Duodenal mucosa (tissue), 2 donors: ENCODE data around the gene KCTD10.
"Not testable (repeated sequence)": the region's sequence is repeated elsewhere in the genome, so short reads cannot be mapped to it uniquely, and the experiment has no call there.

Experiments used
- H3K27ac ChIP-seq: one replicate; pipeline ENCODE4 v1.7.0; 2013; ENCODE audit warnings: low read depth, low read length
- H3K27me3 ChIP-seq, 2 donors: one replicate each; pipeline ENCODE4 v1.7.0; 2013; ENCODE audit warnings: low read length in 2 of 2, control low read depth in 1 of 2; ENCODE audit not compliant: insufficient read depth in 2 of 2, control insufficient read depth in 1 of 2
- H3K36me3 ChIP-seq, 2 donors: one replicate each; pipeline ENCODE4 v1.7.0; 2013; ENCODE audit warnings: low read length in 2 of 2, control low read depth in 1 of 2; ENCODE audit not compliant: insufficient read depth in 2 of 2, control insufficient read depth in 1 of 2
- H3K4me1 ChIP-seq, 2 donors: one replicate each; pipeline ENCODE4 v1.7.0; 2013; ENCODE audit warnings: low read length in 2 of 2, control low read depth in 1 of 2; ENCODE audit not compliant: insufficient read depth in 2 of 2, control insufficient read depth in 1 of 2
- H3K4me3 ChIP-seq, 2 donors: one replicate each; pipeline ENCODE4 v1.7.0; 2013; ENCODE audit warnings: low read length in 2 of 2, low read depth in 1 of 2
- H3K9ac ChIP-seq, 2 donors: one replicate each; pipeline ENCODE4 v1.7.0; 2013; ENCODE audit warnings: low read length in 2 of 2, low read depth in 1 of 2
- H3K9me3 ChIP-seq, 2 donors: one replicate each; pipeline ENCODE4 v1.7.0; 2013; ENCODE audit warnings: low read length in 2 of 2, control low read depth in 1 of 2; ENCODE audit not compliant: control insufficient read depth in 1 of 2

The KCTD10 gene

DNA sequence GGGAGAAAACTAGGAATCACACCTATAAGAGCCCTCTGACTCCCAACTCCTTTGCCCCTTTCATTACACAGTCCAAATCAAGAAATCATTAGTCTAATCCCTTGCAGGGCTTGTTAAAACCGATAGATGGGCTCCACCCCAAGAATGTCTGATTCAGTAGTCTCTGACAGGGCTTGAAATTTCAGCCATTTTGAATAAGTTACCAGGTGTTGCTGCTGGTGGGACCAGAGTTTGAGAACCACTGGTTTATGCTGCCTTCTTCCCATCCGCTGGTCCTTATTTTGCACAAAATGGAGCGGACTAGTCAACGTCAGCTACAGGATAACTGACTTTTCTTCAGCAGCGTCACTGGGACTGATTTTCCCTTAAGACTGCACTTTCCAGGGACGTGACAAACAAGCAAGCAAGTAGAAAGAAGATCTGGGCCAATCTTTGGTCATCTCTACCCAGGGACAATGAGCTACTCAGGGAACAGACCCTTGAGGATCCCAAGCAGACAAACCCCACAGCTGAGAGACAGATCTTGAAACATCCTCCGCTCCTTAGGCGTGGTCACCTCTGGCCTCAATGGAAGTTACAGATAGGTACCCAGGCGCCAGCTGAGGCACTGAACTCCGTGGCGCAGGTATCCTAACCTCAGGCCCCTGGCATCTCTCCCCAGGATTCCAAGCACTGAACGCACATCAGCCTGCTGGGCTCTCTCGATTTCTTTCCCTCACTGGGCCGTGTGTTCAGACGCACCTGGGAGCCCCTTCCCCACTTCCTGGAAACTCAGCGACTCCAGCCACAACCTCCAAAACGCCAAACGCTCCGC, 900 bp downstream of the KCTD10 start:
- H3K9me3 ChIP-seq = no peaks in the 10 kb centered on the region
- H3K36me3 ChIP-seq = peaks cover 0 to 6% of the 10 kb centered on the region in 2 donors
- peaks cover 17 to 22% of the 10 kb centered on the region in 2 donors for H3K4me1 ChIP-seq
- H3K4me3 ChIP-seq = peak overlapping the region; percentile 96 to 97
- no peaks in the 10 kb centered on the region for H3K27me3 ChIP-seq
- H3K27ac ChIP-seq = peak overlapping the region; percentile 95
- peak overlapping the region; percentile 95 for H3K9ac ChIP-seq

DNA sequence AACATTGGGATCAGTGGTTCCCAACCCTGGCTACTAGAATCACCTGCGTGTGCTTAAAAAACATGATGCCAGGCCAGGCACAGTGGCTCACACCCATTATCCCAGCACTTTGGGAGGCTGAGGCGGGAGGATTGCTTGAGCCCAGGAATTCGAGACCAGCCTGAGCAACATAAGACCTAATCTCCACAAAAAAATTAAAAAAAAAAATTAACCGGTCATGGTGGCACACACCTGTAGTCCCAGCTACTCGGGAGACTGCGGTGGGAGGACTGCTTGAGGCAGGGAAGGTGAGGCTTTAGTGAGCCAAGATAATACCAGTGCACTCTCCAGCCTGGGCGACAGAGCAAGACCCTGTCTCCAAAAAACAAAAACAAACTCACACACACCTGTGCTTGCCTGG, 2.0 kb downstream of the KCTD10 start:
- H3K9ac ChIP-seq = no peak overlapping the region
- no peak overlapping the region for H3K4me3 ChIP-seq
- peaks cover 17 to 22% of the 10 kb centered on the region in 2 donors for H3K4me1 ChIP-seq
- H3K27ac ChIP-seq = no peak overlapping the region
- no peaks in the 10 kb centered on the region for H3K9me3 ChIP-seq
- peaks cover 0 to 6% of the 10 kb centered on the region in 2 donors for H3K36me3 ChIP-seq
- no peaks in the 10 kb centered on the region for H3K27me3 ChIP-seq

DNA sequence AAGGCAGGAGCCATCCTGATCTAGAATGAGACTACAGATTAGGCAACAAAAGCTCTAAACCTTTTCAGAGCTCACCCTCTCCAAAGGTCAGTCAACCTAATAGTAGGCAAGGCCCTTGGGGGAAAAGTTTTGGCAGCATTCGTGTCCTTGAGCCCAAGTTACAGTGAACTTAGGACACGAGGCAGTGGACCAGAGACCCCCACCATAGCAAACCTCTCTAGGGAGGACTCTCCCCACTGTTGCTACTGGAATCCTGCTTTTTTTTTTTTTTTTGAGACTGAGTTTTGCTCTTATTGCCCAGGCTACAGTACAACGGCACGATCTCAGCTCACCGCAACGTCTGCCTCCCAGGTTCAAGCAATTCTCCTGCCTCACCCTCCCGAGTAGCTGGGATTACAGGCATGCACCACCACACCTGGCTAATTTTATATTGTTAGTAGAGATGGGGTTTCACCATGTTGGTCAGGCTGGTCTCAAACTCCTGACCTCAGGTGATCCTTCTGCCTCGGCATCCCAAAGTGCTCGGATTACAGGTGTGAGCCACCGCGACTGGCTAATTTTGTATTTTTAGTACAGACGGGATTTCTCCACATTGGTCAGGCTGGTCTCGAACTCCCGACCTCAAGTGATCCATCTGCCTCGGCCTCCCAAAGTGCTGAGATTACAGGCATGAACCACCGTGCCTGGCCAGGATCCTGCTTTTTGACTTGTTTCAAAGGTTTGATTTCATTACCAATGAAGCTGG, 3.4 kb downstream of the KCTD10 start:
- not testable (repeated sequence) for H3K4me3 ChIP-seq

DNA sequence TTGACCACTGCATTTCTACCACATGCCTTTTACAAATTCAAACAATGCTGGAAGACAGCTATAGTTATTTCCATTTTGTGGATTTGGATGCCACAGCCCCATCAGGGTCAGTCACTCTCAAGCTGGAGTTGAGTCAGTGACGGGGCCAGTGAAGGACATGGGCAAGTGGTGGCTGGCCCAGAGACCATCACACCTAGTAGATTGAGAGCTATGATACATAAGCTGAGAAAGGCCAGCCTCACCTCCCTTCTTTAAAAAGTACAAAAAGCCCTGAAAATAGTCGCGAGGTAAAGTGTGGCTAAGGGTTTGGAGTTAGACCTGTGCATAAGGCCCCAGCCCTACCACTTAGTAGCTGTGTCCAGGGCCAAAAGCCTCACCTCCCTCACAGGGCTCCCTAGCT, 4.1 kb downstream of the KCTD10 start:
- Histone ChIP-seq H3K27me3 (no peaks in the 10 kb centered on the region), H3K4me3 (no peak overlapping the region), H3K27ac (no peak overlapping the region), H3K9ac (no peak overlapping the region), H3K9me3 (no peaks in the 10 kb centered on the region), H3K36me3 (peaks cover 11 to 21% of the 10 kb centered on the region in 2 donors), H3K4me1 (peaks cover 10 to 17% of the 10 kb centered on the region in 2 donors)

More for the DNA sequence above, 3.4 kb downstream of the KCTD10 start:
- H3K27me3 ChIP-seq, H3K9ac ChIP-seq, H3K27ac ChIP-seq, H3K9me3 ChIP-seq: not testable (repeated sequence)
- H3K4me1 ChIP-seq = peaks cover 15 to 20% of the 10 kb centered on the region in 2 donors
- H3K36me3 ChIP-seq = peaks cover 9 to 16% of the 10 kb centered on the region in 2 donors

DNA sequence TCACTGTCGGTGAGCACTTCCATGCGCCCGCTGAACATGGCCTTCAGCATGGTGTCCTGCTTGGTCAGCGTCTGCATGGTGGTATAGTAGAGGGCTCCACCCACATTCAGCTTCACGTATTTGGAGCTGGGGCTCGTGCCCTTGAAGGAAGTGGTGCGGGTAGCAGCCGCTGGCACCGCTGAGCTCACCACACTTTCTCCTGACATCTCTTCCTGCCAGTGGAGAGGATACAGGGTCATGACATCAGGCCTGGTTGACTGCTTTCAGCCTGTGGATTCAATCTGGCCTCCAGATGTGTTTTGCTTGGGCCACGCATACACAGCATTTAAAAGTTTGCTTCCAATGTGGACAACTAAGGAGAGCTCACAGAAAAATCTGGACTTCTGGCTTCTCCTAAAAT, 7.6 kb downstream of the KCTD10 start:
- Histone ChIP-seq H3K9me3 (no peaks in the 10 kb centered on the region), H3K36me3 (peaks cover 11 to 51% of the 10 kb centered on the region in 2 donors), H3K27ac (no peak overlapping the region), H3K4me3 (no peak overlapping the region), H3K27me3 (no peaks in the 10 kb centered on the region), H3K4me1 (peaks cover 5 to 11% of the 10 kb centered on the region in 2 donors), H3K9ac (no peak overlapping the region)

DNA sequence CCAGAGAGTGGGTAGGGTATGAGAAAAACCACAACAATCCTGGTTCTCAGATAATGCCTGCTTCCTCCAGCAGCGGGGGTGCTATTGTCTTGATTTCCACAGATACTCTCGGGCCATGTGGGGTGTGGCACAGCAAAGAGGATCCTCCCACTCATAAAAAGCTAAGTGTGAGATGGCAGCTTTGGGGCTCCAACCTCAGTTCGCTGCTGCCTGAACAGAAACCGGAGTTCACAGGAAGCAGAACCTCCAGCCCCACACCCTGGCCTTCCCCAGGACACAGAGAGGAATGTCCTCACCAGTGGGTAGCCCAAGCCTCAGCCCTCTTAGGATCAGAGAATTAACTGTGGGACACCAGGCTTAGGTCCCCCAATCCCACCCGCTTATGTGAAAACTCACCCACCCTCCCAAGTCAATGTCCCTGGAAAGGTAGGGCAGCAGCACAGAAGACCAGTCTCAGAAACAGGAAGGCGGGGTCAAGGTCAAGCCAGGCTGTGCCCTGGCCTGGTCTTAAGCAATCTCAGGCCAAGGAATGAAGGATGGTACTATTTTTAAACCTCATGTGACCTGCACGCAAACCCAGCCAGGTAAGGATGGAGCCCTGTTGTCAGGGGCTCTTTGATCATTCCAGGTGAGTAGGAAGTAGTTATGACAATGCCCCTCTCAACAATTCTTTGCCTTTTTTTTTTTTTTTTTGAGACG, 9.0 kb downstream of the KCTD10 start:
- peak overlapping the region; percentile 27 for H3K27ac ChIP-seq
- no peaks in the 10 kb centered on the region for H3K9me3 ChIP-seq
- peaks cover 17 to 21% of the 10 kb centered on the region in 2 donors for H3K4me1 ChIP-seq
- no peak overlapping the region for H3K9ac ChIP-seq
- H3K36me3 ChIP-seq = peaks cover 11 to 50% of the 10 kb centered on the region in 2 donors
- no peak overlapping the region for H3K4me3 ChIP-seq
- H3K27me3 ChIP-seq = no peaks in the 10 kb centered on the region

DNA sequence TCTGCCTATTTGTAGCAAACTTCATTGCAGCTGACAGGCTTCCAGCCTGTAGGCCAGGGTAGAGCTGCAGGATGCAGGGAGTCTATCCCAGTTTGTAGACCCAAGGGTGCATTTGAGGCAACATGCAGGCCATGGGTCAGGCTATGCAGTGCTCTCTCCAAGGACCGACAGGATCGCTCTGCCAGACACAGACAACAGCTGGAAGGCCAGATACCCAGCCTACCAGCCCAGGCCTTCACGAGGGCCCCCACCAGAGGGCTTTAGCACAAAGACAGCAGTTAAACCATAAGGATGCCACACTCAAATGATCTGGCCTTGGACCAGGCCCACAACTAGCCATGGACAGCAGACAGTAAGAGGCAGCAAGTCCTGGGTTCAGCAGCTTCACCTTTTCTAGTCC, 10.3 kb downstream of the KCTD10 start:
- Histone ChIP-seq H3K27me3 (no peaks in the 10 kb centered on the region), H3K4me3 (no peak overlapping the region), H3K9ac (no peak overlapping the region), H3K9me3 (no peaks in the 10 kb centered on the region), H3K27ac (no peak overlapping the region), H3K4me1 (peaks cover 27 to 28% of the 10 kb centered on the region in 2 donors), H3K36me3 (peaks cover 11 to 45% of the 10 kb centered on the region in 2 donors)

DNA sequence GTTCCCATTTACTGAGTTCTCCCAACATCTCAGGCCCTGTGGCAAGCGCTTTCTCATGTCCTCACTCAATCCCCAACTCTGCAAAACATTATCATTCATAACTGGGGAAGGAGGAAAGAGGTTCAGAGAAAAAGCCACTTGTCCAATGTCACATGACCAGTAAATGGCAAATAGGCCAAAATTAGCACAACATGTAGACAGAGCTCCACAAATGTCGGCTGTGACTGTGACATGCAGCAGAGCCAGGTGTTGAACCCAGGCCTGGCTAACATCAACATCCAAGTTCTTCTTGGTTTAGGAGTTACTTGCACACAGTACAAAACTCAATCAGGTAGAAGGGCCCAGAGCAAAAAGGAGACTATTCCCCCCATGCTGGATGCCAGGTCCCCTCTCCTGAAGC, 10.8 kb downstream of the KCTD10 start:
- Histone ChIP-seq H3K27ac (no peak overlapping the region), H3K4me1 (peaks cover 32 to 33% of the 10 kb centered on the region in 2 donors), H3K36me3 (peaks cover 11 to 45% of the 10 kb centered on the region in 2 donors), H3K27me3 (no peaks in the 10 kb centered on the region), H3K4me3 (no peak overlapping the region), H3K9ac (no peak overlapping the region), H3K9me3 (no peaks in the 10 kb centered on the region)

DNA sequence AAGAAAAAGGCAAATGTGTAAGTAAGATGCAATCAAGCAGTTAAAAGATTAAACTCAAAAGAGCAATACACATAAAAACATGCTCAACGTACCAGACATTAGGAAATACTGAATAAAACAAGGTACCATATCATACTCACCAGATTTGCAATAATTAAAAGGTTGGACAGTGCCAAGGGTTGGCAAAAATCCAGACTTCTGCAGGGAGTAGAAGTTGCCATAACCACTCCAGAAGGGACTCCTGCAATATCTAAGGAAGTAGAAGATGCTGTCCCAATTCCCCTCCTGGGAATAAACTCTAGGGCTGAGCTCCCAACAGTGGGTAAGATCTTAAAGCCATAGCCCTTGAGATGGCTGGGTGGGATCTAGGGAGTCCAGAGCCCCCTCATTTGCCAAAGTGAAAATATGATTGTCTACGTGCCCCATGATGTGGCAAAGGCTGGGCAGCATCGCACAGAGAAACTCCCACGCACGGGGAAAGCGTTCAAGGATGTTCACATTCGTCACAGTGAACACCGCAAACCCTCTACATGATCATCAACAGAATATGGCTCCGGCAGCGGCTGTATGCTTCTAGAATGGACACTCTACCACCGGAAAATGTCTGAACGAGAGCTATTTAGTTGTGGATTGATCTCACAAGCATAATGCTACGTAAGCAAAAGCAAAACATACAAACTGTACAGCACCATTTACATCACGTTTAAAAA, 12.3 kb downstream of the KCTD10 start:
- H3K4me3 ChIP-seq = no peak overlapping the region
- H3K27me3 ChIP-seq = no peaks in the 10 kb centered on the region
- peaks cover 14 to 51% of the 10 kb centered on the region in 2 donors for H3K36me3 ChIP-seq
- peaks cover 39 to 45% of the 10 kb centered on the region in 2 donors for H3K4me1 ChIP-seq
- H3K9me3 ChIP-seq = no peaks in the 10 kb centered on the region
- no peak overlapping the region for H3K9ac ChIP-seq
- H3K27ac ChIP-seq = no peak overlapping the region
